Measurements from ENCODE around the gene VPS4A. TPM values are rescaled to one million over a fixed set of nuclear protein-coding genes. Genes with fewer than 3 reads are reported as not detected.

Gene VPS4A
- total and polyA plus RNA-seq, 2 of the 4 experiments (the other 2 are of a cell fraction), result 23.3 to 25.2 TPM

GRCh38 chr16:69277413-69277812 lies 33.7 kb upstream of the VPS4A start:
- Histone ChIP-seq H3K18ac (ENCODE audit: low read depth, low read length) (no peak overlapping the region), H2AFZ (replicated peaks; ENCODE audit: low read length, poor library complexity) (no peak overlapping the region), H2BK20ac (ENCODE audit: low read depth, low read length) (no peak overlapping the region), H4K20me1 (ENCODE audit: insufficient read depth, low read length) (no peaks in the 10 kb centered on the region), H3K4me1 (ENCODE audit: control insufficient read depth, insufficient read depth, low read length) (peaks cover 8% of the 10 kb centered on the region), H3K27me3 (ENCODE audit: control insufficient read depth, insufficient read depth, low read length) (no peaks in the 10 kb centered on the region), H3K36me3 (ENCODE audit: control insufficient read depth, insufficient read depth, low read length) (no peaks in the 10 kb centered on the region), H3K79me1 (ENCODE audit: low read depth in 1 of 2, low read length in 2 of 2) (peaks cover 14 to 37% of the 10 kb centered on the region in 2 experiments), H4K91ac (ENCODE audit: insufficient read depth, low read depth, low read length) (no peak overlapping the region), H3K14ac (replicated peaks; ENCODE audit: low read depth, low read length) (no peak overlapping the region), H3K56ac (ENCODE audit: extremely low read depth, insufficient read depth, low read length) (no peak overlapping the region), H3K4me2 (ENCODE audit: low read depth, low read length) (no peak overlapping the region), H4K8ac (ENCODE audit: low read depth in 2 of 2, low read length in 2 of 2) (no peak overlapping the region; a peak in 1 of 4 replicates), H2BK120ac (ENCODE audit: low read depth, low read length) (no peak overlapping the region), H4K5ac (ENCODE audit: low read depth, low read length) (no peak overlapping the region), H2BK5ac (ENCODE audit: low read depth, low read length, poor library complexity, severe bottlenecking) (peak overlapping the region; percentile 88), H3K27ac (ENCODE audit: insufficient read depth, low read length) (no peak overlapping the region), H3K23ac (ENCODE audit: low read depth, low read length) (no peak overlapping the region), H3K9me3 (ENCODE audit: control insufficient read depth, insufficient read depth, low read length) (no peaks in the 10 kb centered on the region), H3K9ac (ENCODE audit: low read depth, low read length) (no peak overlapping the region), H2BK15ac (ENCODE audit: low read depth, low read length) (no peak overlapping the region), H3K4me3 (ENCODE audit: insufficient read depth, low read depth, low read length) (no peak overlapping the region), H3K9me1 (ENCODE audit: insufficient read depth, low read length) (peaks cover 6% of the 10 kb centered on the region; the same call in 1 of the 2 replicates), H2AK9ac (replicated peaks; ENCODE audit: low read depth, low read length, poor library complexity) (no peak overlapping the region), H3K4ac (ENCODE audit: low read depth, low read length) (no peak overlapping the region), H2AK5ac (ENCODE audit: low read depth, low read length) (no peak overlapping the region)
- dilution Hi-C loops (cut with HindIII; ENCODE audit: low sequenced_read_pairs, unreplicated experiment), result no loop called here
- no peak for DNase-seq
- intact Hi-C loops (cut with micrococcal nuclease), result no loop called here
- CTCF ChIA-PET, result interaction anchor here (0.7 to 1.4 kb wide), 3 partner anchors 9 to 89 kb away, joined by 3 to 14 read pairs (median 3); no protein-coding TSS in a partner anchor
- no TSS peak for BruUV-seq (replicated peaks)
- WGBS, 2 experiments (ENCODE audit: extremely low coverage in 2 of 2, insufficient read length in 1 of 2), result no CpG with 5 or more reads among the region's 1 CpG
- in situ Hi-C loops (cut with MboI; ENCODE audit: low sequenced_read_pairs), result loop anchor here (5.0 kb wide), 1 partner anchor 90 kb away; the partner anchor contains the start of gene SNTB2
- POLR2A ChIA-PET (ENCODE audit: unreplicated experiment), result no interaction called here
- ATAC-seq (ENCODE audit: low read depth), result no peak
- TF ChIP-seq POLR2A (IDR thresholded peaks at IDR 0.05; ENCODE audit: low read depth, low read length) (no peak), RAD21 (IDR thresholded peaks at IDR 0.05; ENCODE audit: low read length) (no peak), NFE2L2 (IDR thresholded peaks at IDR 0.05; ENCODE audit: low read depth, low read length) (no peak), SMC3 (IDR thresholded peaks at IDR 0.05; ENCODE audit: low read depth, low read length) (no peak), MAZ (IDR thresholded peaks at IDR 0.05; ENCODE audit: borderline replicate concordance, low read depth, low read length) (no peak), FOS (IDR thresholded peaks at IDR 0.05; ENCODE audit: low read depth, low read length) (no peak), MXI1 (IDR thresholded peaks at IDR 0.05; ENCODE audit: borderline replicate concordance, low read depth, low read length) (no peak), ELK1 (IDR thresholded peaks at IDR 0.05; ENCODE audit: borderline replicate concordance, low read depth, low read length) (no peak), MAFK (IDR thresholded peaks at IDR 0.05; ENCODE audit: low read depth, low read length) (no peak), CEBPB (IDR thresholded peaks at IDR 0.05; ENCODE audit: low read depth, low read length) (no peak), CTCF (conservative IDR thresholded peaks at IDR 0.05; ENCODE audit: low read depth, low read length) (no peak), USF2 (IDR thresholded peaks at IDR 0.05; ENCODE audit: low read depth, low read length) (no peak), RCOR1 (IDR thresholded peaks at IDR 0.05; ENCODE audit: insufficient replicate concordance, low read length) (no peak)

Measured in IMR-90 (cell line).